Muscle of leg (tissue), 11 donors: ENCODE results near the gene ZNF680. TPM values are rescaled to one million over a fixed set of nuclear protein-coding genes. Genes with fewer than 3 reads are reported as not detected.

ENCODE experiments used
- DNase-seq: peaks from one replicate; pipeline ENCODE4 v3.0.0; 2013
- H3K27ac ChIP-seq: one replicate; pipeline ENCODE4 v1.5.1; 2013; ENCODE audit warnings: mild to moderate bottlenecking, low read length, control low read depth
- H3K27me3 ChIP-seq: one replicate; pipeline ENCODE4 v1.6.1; 2013; ENCODE audit warnings: low read length; ENCODE audit not compliant: control insufficient read depth, insufficient read depth
- H3K36me3 ChIP-seq: one replicate; pipeline ENCODE4 v1.6.1; 2013; ENCODE audit warnings: low read length; ENCODE audit not compliant: control insufficient read depth, insufficient read depth
- H3K4me1 ChIP-seq: one replicate; pipeline ENCODE4 v1.6.1; 2013; ENCODE audit warnings: low read length; ENCODE audit not compliant: control insufficient read depth, insufficient read depth
- H3K4me3 ChIP-seq: one replicate; pipeline ENCODE4 v1.5.1; 2013; ENCODE audit warnings: low read length, control low read depth
- H3K9me3 ChIP-seq: replicated peaks from 2 replicates; pipeline ENCODE4 v1.6.1; 2013; ENCODE audit warnings: low read depth, low read length; ENCODE audit not compliant: control insufficient read depth
- WGBS: methylation state at CpG from one replicate; pipeline ENCODE4 v1.1.5; 2013; ENCODE audit warnings: missing lambda C conversion rate; ENCODE audit not compliant: insufficient coverage; 5-methylcytosine and 5-hydroxymethylcytosine counted together
- polyA plus RNA-seq, 8 donors: library from polyadenylated mRNA; unstranded; fragments of 120-200 nt; gene quantifications; one replicate each; pipeline versions ENCODE4 v1.2.1 to v1.2.3, GENCODE V29; 2013; ENCODE audit warnings: inconsistent platforms in 1 of 8, low replicate concordance in 1 of 8; ENCODE audit not compliant: insufficient read length in 8 of 8, insufficient read depth in 1 of 8
- total RNA-seq: library from RNA; stranded (reverse); fragments of 120-200 nt; gene quantifications from one replicate; pipeline ENCODE4 v1.2.4, GENCODE V29; 2013

ZNF680 gene
- total and polyA plus RNA-seq, 9 donors, result 6.8 to 14.1 (median 8.6) TPM

- no peaks in the 10 kb centered on the region for H3K27me3 ChIP-seq
- no CpG with 5 or more reads among the region's 2 CpGs for WGBS
- no peak overlapping the region for H3K27ac ChIP-seq
- peaks cover 27% of the 10 kb centered on the region for H3K9me3 ChIP-seq
- H3K36me3 ChIP-seq, result no peaks in the 10 kb centered on the region
- no peak overlapping the region for H3K4me3 ChIP-seq
- no peaks in the 10 kb centered on the region for H3K4me1 ChIP-seq
- no peak for DNase-seq
These were observed 41.4 kb downstream of the ZNF680 start for GRCh38 chr7:64521409-64521984.

GRCh38 chr7:64516451-64516850 is 46.4 kb downstream of the ZNF680 start:
- peaks cover 23% of the 10 kb centered on the region for H3K9me3 ChIP-seq
- no peaks in the 10 kb centered on the region for H3K27me3 ChIP-seq
- H3K4me3 ChIP-seq, result no peak overlapping the region
- no peaks in the 10 kb centered on the region for H3K36me3 ChIP-seq
- WGBS, result no CpG with 5 or more reads among the region's 2 CpGs
- peak; percentile 10 for DNase-seq
- H3K4me1 ChIP-seq, result no peaks in the 10 kb centered on the region
- H3K27ac ChIP-seq, result no peak overlapping the region

DNA sequence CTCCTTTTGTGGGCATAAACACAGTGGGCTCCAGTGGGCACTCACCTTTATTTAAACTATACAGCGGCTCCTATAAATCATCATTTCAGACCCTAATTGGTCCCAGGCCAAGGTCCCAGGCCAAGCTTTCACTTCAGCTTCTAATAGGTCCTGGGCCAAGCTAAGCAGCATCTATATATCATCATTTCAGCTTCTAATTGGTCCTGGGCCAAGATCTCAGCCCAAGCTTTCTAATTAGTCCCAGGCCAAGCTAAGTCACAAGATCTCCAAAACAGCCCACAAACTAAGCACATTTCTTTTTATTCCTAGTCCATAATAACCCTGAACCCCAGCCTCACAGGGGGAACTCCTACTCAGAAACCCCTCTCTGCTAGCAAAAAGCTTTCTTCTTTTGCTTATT is 47.1 kb downstream of the ZNF680 start:
- peak; percentile 15 for DNase-seq
- no peak overlapping the region for H3K4me3 ChIP-seq
- no peaks in the 10 kb centered on the region for H3K4me1 ChIP-seq
- H3K36me3 ChIP-seq, result no peaks in the 10 kb centered on the region
- H3K27ac ChIP-seq, result no peak overlapping the region
- peaks cover 22% of the 10 kb centered on the region for H3K9me3 ChIP-seq
- WGBS, result 69% methylated on average over 1 of the region's 1 CpG
- no peaks in the 10 kb centered on the region for H3K27me3 ChIP-seq

GRCh38 chr7:64515330-64515729 is 47.5 kb downstream of the ZNF680 start:
- Histone ChIP-seq H3K36me3 (no peaks in the 10 kb centered on the region), H3K9me3 (peaks cover 23% of the 10 kb centered on the region), H3K27me3 (no peaks in the 10 kb centered on the region), H3K27ac (no peak overlapping the region), H3K4me3 (no peak overlapping the region), H3K4me1 (no peaks in the 10 kb centered on the region)
- peak; percentile 20 for DNase-seq

DNA sequence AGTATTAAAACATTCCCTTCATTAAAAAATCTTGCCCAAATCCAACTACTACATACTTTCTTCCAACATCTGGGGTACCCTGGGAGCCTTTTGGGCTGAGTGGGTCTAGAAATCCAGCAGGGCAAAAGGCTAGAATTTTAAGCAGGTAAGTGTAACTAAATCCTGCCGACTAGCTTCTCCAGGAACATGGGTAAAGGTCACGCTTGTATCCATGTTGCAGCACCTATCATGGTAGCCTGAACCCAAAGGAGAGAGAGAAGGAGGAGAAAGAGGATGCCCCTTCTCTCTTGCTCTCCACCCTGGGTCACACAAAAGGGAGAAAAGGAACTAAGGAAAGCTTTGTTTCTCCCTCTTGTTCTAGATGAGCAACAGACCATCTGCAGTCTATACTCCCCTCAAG is 53.3 kb downstream of the ZNF680 start:
- no peak overlapping the region for H3K4me3 ChIP-seq

GRCh38 chr7:64504581-64505120 is 58.2 kb downstream of the ZNF680 start:
- no peak overlapping the region for H3K27ac ChIP-seq
- no peaks in the 10 kb centered on the region for H3K36me3 ChIP-seq
- no peak for DNase-seq
- no peaks in the 10 kb centered on the region for H3K27me3 ChIP-seq
- WGBS, result no CpG with 5 or more reads among the region's 3 CpGs
- no peak overlapping the region for H3K4me3 ChIP-seq
- no peaks in the 10 kb centered on the region for H3K4me1 ChIP-seq
- H3K9me3 ChIP-seq, result peaks cover 27% of the 10 kb centered on the region

More for the DNA sequence above, 53.3 kb downstream of the ZNF680 start:
- Histone ChIP-seq H3K27ac (no peak overlapping the region), H3K4me1 (no peaks in the 10 kb centered on the region), H3K9me3 (peaks cover 33% of the 10 kb centered on the region), H3K36me3 (no peaks in the 10 kb centered on the region), H3K27me3 (no peaks in the 10 kb centered on the region)
- DNase-seq, result no peak
- WGBS, result no CpG with 5 or more reads among the region's 2 CpGs

DNA sequence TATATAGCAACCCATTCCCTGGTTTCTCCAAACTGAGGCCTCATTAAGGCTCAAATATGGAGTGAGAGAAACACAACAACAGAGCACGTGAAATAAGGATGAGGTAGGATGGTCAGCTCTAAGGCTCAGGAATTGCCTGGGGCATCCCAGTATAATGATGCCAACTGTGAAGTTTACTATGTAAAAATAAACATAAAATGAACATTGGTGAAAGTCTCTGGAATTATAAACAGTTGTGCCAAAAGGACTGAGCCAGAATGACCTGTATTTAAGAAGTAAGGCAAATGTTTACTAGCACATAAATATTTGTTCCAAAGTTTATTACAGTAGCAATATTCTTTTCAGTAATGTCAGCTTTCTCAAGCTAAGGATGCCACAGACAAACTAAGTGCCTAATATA is 64.6 kb downstream of the ZNF680 start:
- Histone ChIP-seq H3K4me3 (no peak overlapping the region), H3K4me1 (no peaks in the 10 kb centered on the region), H3K27me3 (no peaks in the 10 kb centered on the region), H3K36me3 (no peaks in the 10 kb centered on the region), H3K9me3 (peaks cover 7% of the 10 kb centered on the region), H3K27ac (no peak overlapping the region)
- WGBS, result no CpG with 5 or more reads among the region's 1 CpG
- DNase-seq, result no peak

- no peak overlapping the region for H3K27ac ChIP-seq
- peaks cover 16% of the 10 kb centered on the region for H3K9me3 ChIP-seq
- H3K36me3 ChIP-seq, result no peaks in the 10 kb centered on the region
- WGBS, result 6% methylated on average over 26 of the region's 26 CpGs
- H3K4me1 ChIP-seq, result no peaks in the 10 kb centered on the region
- peak; percentile 4 for DNase-seq
- H3K27me3 ChIP-seq, result no peaks in the 10 kb centered on the region
- no peak overlapping the region for H3K4me3 ChIP-seq
These were observed 67.9 kb downstream of the ZNF680 start for GRCh38 chr7:64494912-64495461.

DNA sequence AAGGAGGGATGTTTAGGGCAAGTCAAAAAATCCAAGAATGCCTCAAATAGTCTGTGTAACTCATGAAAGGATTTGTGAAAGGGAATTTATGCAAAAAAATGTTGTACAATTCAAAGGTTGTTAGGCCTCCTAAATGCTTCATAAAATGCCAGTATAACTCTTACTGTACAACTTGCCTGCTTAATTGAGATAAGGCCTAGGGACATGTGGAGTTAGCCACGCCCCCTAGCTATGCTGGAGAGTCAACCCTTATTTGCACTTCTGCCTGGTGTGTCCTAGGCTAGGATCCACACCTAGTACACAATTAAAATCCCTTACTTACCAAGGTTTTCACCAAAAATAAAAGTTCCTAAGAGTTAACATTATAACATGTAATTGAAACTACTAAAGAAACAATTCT is 77.2 kb downstream of the ZNF680 start:
- peaks cover 25% of the 10 kb centered on the region for H3K9me3 ChIP-seq
- no peak for DNase-seq
- no peak overlapping the region for H3K27ac ChIP-seq
- no peaks in the 10 kb centered on the region for H3K4me1 ChIP-seq
- no CpG with 5 or more reads among the region's 1 CpG for WGBS
- H3K27me3 ChIP-seq, result no peaks in the 10 kb centered on the region
- no peaks in the 10 kb centered on the region for H3K36me3 ChIP-seq
- H3K4me3 ChIP-seq, result no peak overlapping the region
